Ovary (tissue), 9 donors: ENCODE measurements around the gene DENND1A. TPM values are rescaled to one million over a fixed set of nuclear protein-coding genes. Genes with fewer than 3 reads are reported as not detected.
"Not testable (repeated sequence)": the region's sequence is repeated elsewhere in the genome, so short reads cannot be mapped to it uniquely, and the experiment has no call there.

Source experiments
- DNase-seq, 5 donors: peaks; one replicate each; pipeline ENCODE4 v3.0.0-alpha.2; 2019 to 2020
- H3K27ac ChIP-seq, 2 donors: fragments of 200-600 bp; one replicate each; pipeline versions ENCODE4 v1.5.1 to v1.8.0; 2019 to 2022
- H3K27me3 ChIP-seq: fragments of 200-600 bp; one replicate; pipeline ENCODE4 v1.8.0; 2022
- H3K36me3 ChIP-seq: fragments of 200-600 bp; sonication (generic); one replicate; pipeline ENCODE4 v1.5.1; 2019
- H3K4me1 ChIP-seq: one replicate; pipeline ENCODE4 v1.8.1; 2013; ENCODE audit warnings: mild to moderate bottlenecking, moderate library complexity; ENCODE audit not compliant: insufficient read depth
- H3K4me3 ChIP-seq: fragments of 200-600 bp; sonication (generic); one replicate; pipeline ENCODE4 v1.5.1; 2017
- H3K9me3 ChIP-seq, 2 donors: fragments of 200-600 bp in 1 of 2; sonication (generic) in 1 of 2; one replicate each; pipeline versions ENCODE4 v1.5.1 to v1.8.1; 2013 to 2019; ENCODE audit warnings: mild to moderate bottlenecking in 1 of 2, moderate library complexity in 1 of 2
- EP300 ChIP-seq: sonication (generic); formaldehyde crosslinking; IDR thresholded peaks from one replicate; pipeline ENCODE4 v1.6.1; 2017; ENCODE audit warnings: antibody characterized with exemption
- POLR2A ChIP-seq: fragments of 450-650 bp; IDR thresholded peaks from one replicate; pipeline ENCODE4 v1.6.1; 2017; ENCODE audit warnings: antibody characterized with exemption, mild to moderate bottlenecking, moderate library complexity
- WGBS, 3 donors: extraction: QIAGEN DNeasy Blood & Tissue Kit in 1 of 3; methylation state at CpG; one replicate each; pipeline versions ENCODE4 v1.1.5 to v1.1.7; 2013 to 2017; 5-methylcytosine and 5-hydroxymethylcytosine counted together
- intact Hi-C, 4 donors: fragments of 100-400 bp; cut with DNase I; formaldehyde crosslinking; loops; one replicate each; pipeline versions ENCODE4 v1.11.0 to v1.15.1; 2022 to 2023
- polyA plus RNA-seq, 2 donors: library from polyadenylated mRNA; stranded (reverse); fragments of 200-250 nt in 1 of 2; fragments of 350-450 nt in 1 of 2; fragmentation: Illumina TruSeq in 1 of 2; extraction: RNeasy Lipid Tissue Mini Kit (QIAGEN cat#74804) in 1 of 2; gene quantifications; one replicate each; pipeline ENCODE4 v1.2.3, GENCODE V29; 2013 to 2014
- total RNA-seq, 7 donors: library from RNA; depleted of rRNA in 2 of 7; stranded (reverse); fragments of >200 nt in 2 of 7; fragmentation: NEBNext Ultra II Directional in 3 of 7; extraction: Animal tissue kit (Norgen Biotek cat#: 25700) in 3 of 7; gene quantifications; one replicate each; pipeline versions ENCODE4 v1.1.0 to v1.2.4, GENCODE V29; 2016 to 2023
- TF ChIP-seq, protein P1 (sequence below), 3 donors: fragments of 450-650 bp in 2 of 3; fragments of 200-600 bp in 1 of 3; IDR thresholded peaks; one replicate each; pipeline versions ENCODE4 v1.5.1 to v1.8.0; 2016 to 2022; ENCODE audit warnings: antibody characterized with exemption in 3 of 3, mild to moderate bottlenecking in 1 of 3
- donor health status: DM: no; HTN: no; CAD: no; lungs with moderate emphysema.
- donor health status: DM: no; HTN: no; CAD: no.
- donor health status: Bipolar disorder and iron deficiency.
- donor health status: DM: yes; HTN: yes; CAD: no.
- donor health status: DM: no; HTN: no; CAD: no.
- donor health status: DM: yes; HTN: yes; CAD: no.

DENND1A gene
- total and polyA plus RNA-seq, 9 donors = 10.4 to 24.5 (median 17.1) TPM

DNA sequence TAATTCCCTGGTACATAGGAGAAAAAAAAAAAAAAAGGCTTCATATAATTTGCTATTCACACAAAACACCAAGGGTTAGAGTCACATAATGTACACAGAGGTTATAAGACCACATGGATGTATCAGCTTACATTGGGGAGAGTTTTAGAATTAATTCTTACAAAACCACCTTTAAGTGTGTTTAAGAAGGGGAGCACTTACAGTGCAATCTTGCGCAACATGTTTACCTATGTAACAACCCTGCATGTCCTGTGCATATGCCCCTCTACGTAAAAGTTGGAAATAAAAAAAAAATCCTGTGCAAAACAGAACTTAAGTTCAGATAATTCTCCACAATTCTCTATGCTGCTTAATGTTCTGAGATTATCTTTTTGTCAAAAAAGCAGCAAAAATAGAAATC is 190.0 kb downstream of the DENND1A start:
- DNase-seq = no peak
- H3K27ac ChIP-seq = no peak overlapping the region
- WGBS, 3 donors = 93 to 95% (median 95%) methylated on average over 2 of the region's 2 CpGs
- no peak overlapping the region for H3K4me3 ChIP-seq
- no peaks in the 10 kb centered on the region for H3K27me3 ChIP-seq
- no peaks in the 10 kb centered on the region for H3K36me3 ChIP-seq
- intact Hi-C loops = no loop called here
- no peaks in the 10 kb centered on the region for H3K9me3 ChIP-seq
- H3K4me1 ChIP-seq = peaks cover 6% of the 10 kb centered on the region
- TF ChIP-seq POLR2A (no peak), EP300 (no peak)
- TF ChIP-seq, protein P1, sequence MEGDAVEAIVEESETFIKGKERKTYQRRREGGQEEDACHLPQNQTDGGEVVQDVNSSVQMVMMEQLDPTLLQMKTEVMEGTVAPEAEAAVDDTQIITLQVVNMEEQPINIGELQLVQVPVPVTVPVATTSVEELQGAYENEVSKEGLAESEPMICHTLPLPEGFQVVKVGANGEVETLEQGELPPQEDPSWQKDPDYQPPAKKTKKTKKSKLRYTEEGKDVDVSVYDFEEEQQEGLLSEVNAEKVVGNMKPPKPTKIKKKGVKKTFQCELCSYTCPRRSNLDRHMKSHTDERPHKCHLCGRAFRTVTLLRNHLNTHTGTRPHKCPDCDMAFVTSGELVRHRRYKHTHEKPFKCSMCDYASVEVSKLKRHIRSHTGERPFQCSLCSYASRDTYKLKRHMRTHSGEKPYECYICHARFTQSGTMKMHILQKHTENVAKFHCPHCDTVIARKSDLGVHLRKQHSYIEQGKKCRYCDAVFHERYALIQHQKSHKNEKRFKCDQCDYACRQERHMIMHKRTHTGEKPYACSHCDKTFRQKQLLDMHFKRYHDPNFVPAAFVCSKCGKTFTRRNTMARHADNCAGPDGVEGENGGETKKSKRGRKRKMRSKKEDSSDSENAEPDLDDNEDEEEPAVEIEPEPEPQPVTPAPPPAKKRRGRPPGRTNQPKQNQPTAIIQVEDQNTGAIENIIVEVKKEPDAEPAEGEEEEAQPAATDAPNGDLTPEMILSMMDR (IDR thresholded peaks at IDR 0.05) = no peak

DNA sequence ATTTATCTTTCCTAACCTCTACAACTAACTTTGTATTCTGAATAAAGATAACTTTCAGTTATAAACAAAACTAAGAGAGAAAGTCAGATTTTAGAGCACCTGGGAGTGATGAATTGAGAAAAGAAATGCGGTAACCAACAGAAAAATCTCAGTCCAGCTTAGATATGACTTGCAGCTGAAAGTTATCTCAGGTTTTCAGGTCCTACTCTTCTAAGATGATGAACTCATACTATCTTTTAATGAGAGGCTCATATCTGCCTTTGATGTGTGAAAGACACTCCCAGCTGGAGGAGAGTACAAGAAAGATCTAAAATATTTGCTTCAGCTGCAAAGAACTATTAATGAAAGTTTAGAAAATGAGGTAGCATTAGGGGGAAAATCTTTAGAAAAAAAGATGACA is 190.5 kb downstream of the DENND1A start:
- no peaks in the 10 kb centered on the region for H3K27me3 ChIP-seq
- TF ChIP-seq, protein P1 (IDR thresholded peaks at IDR 0.05) = no peak
- TF ChIP-seq POLR2A = no peak
- no peak for TF ChIP-seq EP300
- DNase-seq = no peak
- no peaks in the 10 kb centered on the region for H3K36me3 ChIP-seq
- H3K4me3 ChIP-seq = no peak overlapping the region
- H3K9me3 ChIP-seq = no peaks in the 10 kb centered on the region
- peaks cover 6% of the 10 kb centered on the region for H3K4me1 ChIP-seq
- H3K27ac ChIP-seq = no peak overlapping the region
- intact Hi-C loops = no loop called here
- 88 to 95% (median 90%) methylated on average over 1 of the region's 1 CpG for WGBS, 3 donors

DNA sequence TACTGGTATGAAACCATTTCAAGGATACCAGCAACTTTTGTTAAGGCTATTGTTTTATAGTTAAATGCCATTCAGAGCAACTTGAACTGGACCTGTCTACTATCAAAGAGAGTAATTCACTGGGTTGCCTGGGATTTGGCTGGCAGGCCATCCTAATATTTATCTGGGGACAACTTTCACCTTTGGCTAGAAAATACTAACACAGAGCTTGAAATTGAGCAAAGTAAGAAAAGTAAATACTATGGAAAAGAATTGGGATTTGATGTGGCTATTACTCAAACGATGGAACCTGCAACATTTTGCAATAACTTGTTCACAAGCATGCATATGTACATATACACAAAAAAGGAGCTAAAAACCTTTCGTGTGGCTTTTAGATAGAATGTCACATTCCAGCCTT is 191.3 kb downstream of the DENND1A start:
- Histone ChIP-seq H3K9me3 (no peaks in the 10 kb centered on the region), H3K4me1 (peaks cover 6% of the 10 kb centered on the region), H3K36me3 (no peaks in the 10 kb centered on the region), H3K27me3 (no peaks in the 10 kb centered on the region), H3K4me3 (no peak overlapping the region), H3K27ac (no peak overlapping the region)
- TF ChIP-seq EP300 (no peak), POLR2A (no peak)
- TF ChIP-seq, protein P1 (IDR thresholded peaks at IDR 0.05) = no peak
- intact Hi-C loops = no loop called here
- 92 to 93% (median 92%) methylated on average over 2 of the region's 2 CpGs for WGBS, 3 donors
- no peak for DNase-seq

DNA sequence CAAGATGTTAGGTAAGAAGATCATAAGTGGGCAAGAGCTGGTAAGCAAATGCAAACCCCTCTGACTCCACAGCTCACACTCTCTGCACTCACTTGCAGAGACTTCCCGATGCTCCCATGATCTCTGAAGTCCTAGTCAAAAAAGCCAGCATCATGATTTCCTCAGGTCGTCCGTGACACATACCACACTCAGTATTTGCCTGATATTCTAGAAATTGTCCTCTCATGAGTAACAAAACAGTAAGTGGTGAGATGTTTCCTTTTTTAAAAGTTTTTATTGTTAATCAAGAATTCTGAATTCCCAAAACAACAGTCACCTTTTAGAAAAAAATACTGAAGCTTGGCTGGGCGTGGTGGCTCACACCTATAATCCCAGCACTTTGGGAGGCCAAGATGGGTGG is 194.6 kb downstream of the DENND1A start:
- H3K27me3 ChIP-seq = no peaks in the 10 kb centered on the region
- intact Hi-C loops = no loop called here
- no peaks in the 10 kb centered on the region for H3K9me3 ChIP-seq
- H3K4me3 ChIP-seq = no peak overlapping the region
- no peaks in the 10 kb centered on the region for H3K36me3 ChIP-seq
- TF ChIP-seq POLR2A = no peak
- TF ChIP-seq, protein P1 (IDR thresholded peaks at IDR 0.05) = no peak
- TF ChIP-seq EP300 = no peak
- no peaks in the 10 kb centered on the region for H3K4me1 ChIP-seq
- DNase-seq = no peak
- no peak overlapping the region for H3K27ac ChIP-seq
- 95 to 98% (median 95%) methylated on average over 4 of the region's 4 CpGs for WGBS, 3 donors

DNA sequence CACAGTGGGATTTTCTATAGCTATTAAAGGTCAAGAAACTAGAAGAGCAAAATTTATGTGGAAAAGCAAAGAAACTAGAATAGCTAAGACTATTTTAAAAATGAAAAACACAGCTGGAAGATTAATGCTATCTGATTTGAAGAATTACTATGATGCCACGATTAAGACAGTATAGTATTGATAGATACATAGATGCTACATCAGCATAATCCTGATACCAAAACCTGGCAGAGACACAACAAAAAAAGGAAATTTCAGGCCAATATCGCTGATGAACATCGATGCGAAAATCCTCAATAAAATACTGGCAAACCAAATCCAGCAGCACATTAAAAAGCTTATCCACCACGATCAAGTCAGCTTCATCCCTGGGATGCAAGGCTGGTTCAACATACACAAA is 201.4 kb downstream of the DENND1A start:
- intact Hi-C loops = not testable (repeated sequence)

More for the DNA sequence above, 201.4 kb downstream of the DENND1A start:
- WGBS, 3 donors = 95 to 98% (median 95%) methylated on average over 5 of the region's 5 CpGs
- not testable (repeated sequence) for DNase-seq, H3K4me1 ChIP-seq, H3K36me3 ChIP-seq, H3K27me3 ChIP-seq, H3K4me3 ChIP-seq, H3K27ac ChIP-seq, H3K9me3 ChIP-seq
